ENCODE results near the gene CGB2. TPM values are rescaled to one million over a fixed set of nuclear protein-coding genes. Genes with fewer than 3 reads are reported as not detected.
"Not testable (repeated sequence)": the region's sequence is repeated elsewhere in the genome, so short reads cannot be mapped to it uniquely, and the experiment has no call there.

CGB2 gene
- not detected for total RNA-seq

- in situ Hi-C loops (cut with MboI; ENCODE audit: low sequenced_read_pairs in 4 of 4); H3K27me3 ChIP-seq; H3K4me3 ChIP-seq; intact Hi-C loops (cut with DNase I; ENCODE audit: low total_unique reads); H3K4me1 ChIP-seq; ATAC-seq; H3K36me3 ChIP-seq; H3K9me3 ChIP-seq; H3K27ac ChIP-seq; DNase-seq: not testable (repeated sequence)
- TF ChIP-seq CTCF (IDR thresholded peaks at IDR 0.05 in 4 of 5, conservative IDR thresholded peaks at IDR 0.05 in 1 of 5) = peak in 3 of 5 experiments; percentile 20 to 39 (median 37)
Measured at GRCh38 chr19:49031642-49032301, at the start of gene CGB2. TSS of gene CGB2 (plus strand) at chr19:49031890. CDS start at chr19:49032096, 206 bp downstream.

DNA sequence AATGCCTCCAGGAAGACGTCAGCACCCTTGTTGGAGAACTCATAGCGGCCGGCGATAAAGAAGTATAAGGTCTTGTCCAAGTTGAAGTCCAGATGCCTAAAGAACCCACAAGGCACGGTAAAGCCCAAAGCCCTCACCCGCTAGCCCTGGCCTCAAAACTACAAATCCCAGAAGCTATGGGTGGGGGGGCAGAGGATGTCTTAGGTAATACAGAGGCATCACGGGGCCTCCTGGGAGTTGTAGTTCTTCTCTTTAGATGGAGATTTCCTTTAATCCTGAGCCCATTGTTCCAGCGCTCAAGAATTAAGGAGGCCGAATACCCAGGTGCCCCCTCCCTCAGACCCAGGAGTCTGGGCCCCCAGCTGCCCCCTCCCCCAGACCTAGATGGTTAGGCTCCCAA lies 49.4 kb upstream of the CGB2 start:
- DNase-seq (peak in 1 of 2 donors; percentile 58), ATAC-seq (no peak)
- H3K27me3 ChIP-seq = no peaks in the 10 kb centered on the region
- TF ChIP-seq CTCF (IDR thresholded peaks at IDR 0.05 in 4 of 5, conservative IDR thresholded peaks at IDR 0.05 in 1 of 5) = no peak
- TF ChIP-seq POLR2A (IDR thresholded peaks at IDR 0.05) = no peak
- no peaks in the 10 kb centered on the region for H3K9me3 ChIP-seq
- intact Hi-C loops (cut with DNase I; ENCODE audit: low total_unique reads) (no loop called here), in situ Hi-C loops (cut with MboI; ENCODE audit: low sequenced_read_pairs in 4 of 4) (no loop called here)
- H3K4me3 ChIP-seq = no peak overlapping the region
- H3K36me3 ChIP-seq = peaks cover 0 to 75% of the 10 kb centered on the region in 2 donors
- peaks cover 28 to 32% of the 10 kb centered on the region in 2 donors for H3K4me1 ChIP-seq
- peak overlapping the region; percentile 93 to 100 (median 99) for H3K27ac ChIP-seq

GRCh38 chr19:48985711-48986110 lies 46.0 kb upstream of the CGB2 start:
- in situ Hi-C loops (cut with MboI; ENCODE audit: low sequenced_read_pairs in 4 of 4) = no loop called here
- Histone ChIP-seq H3K4me3 (no peak overlapping the region), H3K36me3 (peaks cover 0 to 83% of the 10 kb centered on the region in 2 donors), H3K27ac (peak overlapping the region; percentile 93 to 100 (median 99)), H3K4me1 (peaks cover 36 to 38% of the 10 kb centered on the region in 2 donors), H3K9me3 (no peaks in the 10 kb centered on the region), H3K27me3 (no peaks in the 10 kb centered on the region)
- no peak for DNase-seq
- TF ChIP-seq CTCF (IDR thresholded peaks at IDR 0.05 in 4 of 5, conservative IDR thresholded peaks at IDR 0.05 in 1 of 5) = no peak
- ATAC-seq = no peak
- intact Hi-C loops (cut with DNase I; ENCODE audit: low total_unique reads) = no loop called here

GRCh38 chr19:48986211-48986610 lies 45.5 kb upstream of the CGB2 start:
- H3K4me3 ChIP-seq = no peak overlapping the region
- intact Hi-C loops (cut with DNase I; ENCODE audit: low total_unique reads) = no loop called here
- H3K27ac ChIP-seq = peak overlapping the region; percentile 93 to 100 (median 99)
- in situ Hi-C loops (cut with MboI; ENCODE audit: low sequenced_read_pairs in 4 of 4) = no loop called here
- no peaks in the 10 kb centered on the region for H3K9me3 ChIP-seq
- H3K4me1 ChIP-seq = peaks cover 41 to 43% of the 10 kb centered on the region in 2 donors
- H3K27me3 ChIP-seq = no peaks in the 10 kb centered on the region
- H3K36me3 ChIP-seq = peaks cover 0 to 78% of the 10 kb centered on the region in 2 donors
- TF ChIP-seq CTCF (IDR thresholded peaks at IDR 0.05 in 4 of 5, conservative IDR thresholded peaks at IDR 0.05 in 1 of 5) (no peak), POLR2A (IDR thresholded peaks at IDR 0.05) (no peak)
- ATAC-seq = no peak
- DNase-seq = no peak
